ENCODE results near the gene SIM2.

SIM2 gene

GRCh38 chr21:36713746-36714145, 14.8 kb downstream of the SIM2 start:
- no peak for DNase-seq (ENCODE audit: low read depth in 2 of 2, low spot score in 1 of 2)

GRCh38 chr21:36716387-36716786, 17.5 kb downstream of the SIM2 start:
- no peak for DNase-seq (ENCODE audit: low read depth in 2 of 2, low spot score in 1 of 2)

DNA sequence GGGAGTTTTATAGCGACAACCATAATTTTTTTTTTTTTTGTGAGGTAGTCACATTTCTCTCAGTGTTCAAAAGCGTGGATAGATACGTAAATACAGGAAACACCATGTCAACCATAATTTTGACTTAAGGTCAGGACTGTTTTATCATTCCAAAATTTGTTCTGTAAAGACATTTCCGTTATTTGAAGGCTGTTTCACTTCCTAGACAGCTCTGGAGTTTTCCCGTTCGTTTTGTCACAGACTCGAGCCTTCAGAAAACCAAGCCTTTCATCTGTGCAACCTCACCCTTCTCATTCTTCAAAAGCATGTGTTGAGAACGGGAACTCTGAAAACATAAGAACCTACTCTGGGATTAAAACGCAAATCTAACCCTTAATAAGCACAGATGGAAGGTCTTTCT, 17.9 kb downstream of the SIM2 start:
- DNase-seq (ENCODE audit: low read depth in 2 of 2, low spot score in 1 of 2), result no peak

- DNase-seq (ENCODE audit: low read depth in 2 of 2, low spot score in 1 of 2), result no peak
Measured at GRCh38 chr21:36717976-36718375, 19.1 kb downstream of the SIM2 start.

DNA sequence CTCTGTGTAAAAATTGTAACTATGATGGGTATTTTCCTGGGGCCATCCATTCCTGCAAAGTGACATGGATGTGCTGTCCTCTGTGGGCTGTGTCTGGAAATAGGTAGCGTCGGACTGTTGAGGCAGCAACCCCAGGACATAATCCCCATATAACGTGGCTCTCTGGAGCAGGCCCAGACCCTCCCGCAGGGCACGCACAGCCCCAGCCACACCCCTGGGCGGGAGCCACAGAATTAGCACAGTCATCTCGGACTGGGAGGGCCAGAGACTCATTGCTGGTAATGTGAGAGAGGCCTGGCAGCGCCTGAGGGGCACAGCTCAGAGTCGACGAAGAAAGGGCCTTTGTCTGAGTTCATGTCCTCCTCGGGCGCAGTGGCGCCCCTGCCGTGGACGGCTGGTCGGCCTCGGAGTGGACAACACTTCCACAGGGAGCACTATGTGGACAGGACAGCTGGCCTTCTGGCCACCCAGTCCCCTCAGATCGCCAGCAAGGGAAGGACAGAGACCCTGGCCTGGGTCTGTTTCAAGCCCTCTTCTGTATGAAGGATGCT, 20.1 kb downstream of the SIM2 start:
- no peak for DNase-seq (ENCODE audit: low read depth in 2 of 2, low spot score in 1 of 2)

DNA sequence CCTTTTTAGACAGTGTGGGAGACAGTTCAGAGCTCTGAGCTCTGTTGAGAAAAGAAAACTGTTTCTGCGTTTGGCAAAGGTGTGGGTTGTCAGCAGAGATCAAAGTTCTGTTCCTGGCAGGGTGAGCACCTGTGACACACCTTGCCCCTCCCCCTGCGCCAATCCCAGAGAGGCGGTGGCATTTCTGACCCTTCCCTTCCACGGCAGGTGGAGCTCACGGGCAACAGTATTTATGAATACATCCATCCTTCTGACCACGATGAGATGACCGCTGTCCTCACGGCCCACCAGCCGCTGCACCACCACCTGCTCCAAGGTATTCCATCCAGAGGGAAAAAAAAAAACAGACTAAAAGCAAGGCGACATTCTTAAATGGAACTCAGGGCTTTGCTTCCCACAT, 20.7 kb downstream of the SIM2 start:
- no peak for DNase-seq (ENCODE audit: low read depth in 2 of 2, low spot score in 1 of 2)

- DNase-seq (ENCODE audit: low read depth in 2 of 2, low spot score in 1 of 2), result no peak
Measured at GRCh38 chr21:36721817-36722216, 22.9 kb downstream of the SIM2 start.

- DNase-seq (ENCODE audit: low read depth in 2 of 2, low spot score in 1 of 2), result no peak
Measured at GRCh38 chr21:36722370-36723368, 23.8 kb downstream of the SIM2 start.

GRCh38 chr21:36723371-36723881, 24.5 kb downstream of the SIM2 start:
- DNase-seq (ENCODE audit: low read depth in 2 of 2, low spot score in 1 of 2), result no peak

DNA sequence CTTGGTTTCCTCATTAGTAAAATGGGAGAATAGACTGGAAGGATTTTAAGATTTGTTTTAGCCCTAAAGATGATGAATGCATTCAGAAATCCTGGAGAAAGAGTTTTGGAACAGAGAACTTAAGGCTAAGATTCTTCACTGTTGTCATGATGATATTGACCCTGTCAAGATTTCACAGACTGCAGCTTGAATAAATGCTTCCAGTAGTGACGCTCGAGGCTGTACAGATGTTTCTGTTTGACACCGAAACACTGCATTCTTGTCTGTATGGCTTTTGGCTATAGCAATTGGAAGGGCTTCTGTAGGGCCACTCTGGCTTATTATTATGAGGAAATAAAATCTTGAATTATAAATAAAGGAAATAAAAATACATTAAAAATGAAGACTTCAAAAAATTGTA, 25.7 kb downstream of the SIM2 start:
- DNase-seq (ENCODE audit: low read depth in 2 of 2, low spot score in 1 of 2), result no peak

DNA sequence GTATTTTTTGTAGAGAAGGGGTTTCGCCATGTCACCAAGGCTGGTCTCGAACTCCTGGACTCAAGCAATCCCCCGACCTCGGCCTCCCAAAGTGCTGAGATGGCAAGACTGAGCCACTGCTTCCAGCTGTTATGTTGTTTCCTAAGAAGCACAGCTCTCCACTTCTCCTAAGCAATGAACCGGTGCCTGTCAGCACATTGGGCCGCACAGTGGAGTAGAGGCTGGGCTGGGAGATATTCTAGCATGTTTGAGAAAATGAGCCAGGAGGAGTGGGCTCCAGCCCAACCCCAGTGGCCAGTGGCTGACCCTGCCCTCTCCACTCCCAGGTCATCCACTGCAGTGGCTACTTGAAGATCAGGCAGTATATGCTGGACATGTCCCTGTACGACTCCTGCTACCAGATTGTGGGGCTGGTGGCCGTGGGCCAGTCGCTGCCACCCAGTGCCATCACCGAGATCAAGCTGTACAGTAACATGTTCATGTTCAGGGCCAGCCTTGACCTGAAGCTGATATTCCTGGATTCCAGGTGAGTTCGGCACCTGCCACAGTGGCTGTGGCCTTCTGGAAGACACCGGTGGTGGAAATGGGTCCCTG, 27.0 kb downstream of the SIM2 start:
- no peak for DNase-seq (ENCODE audit: low read depth in 2 of 2, low spot score in 1 of 2)

- no peak for DNase-seq (ENCODE audit: low read depth in 2 of 2, low spot score in 1 of 2)
Measured at GRCh38 chr21:36727866-36728265, 29.0 kb downstream of the SIM2 start.

GRCh38 chr21:36728371-36729111, 29.6 kb downstream of the SIM2 start:
- DNase-seq (ENCODE audit: low read depth in 2 of 2, low spot score in 1 of 2), result no peak

- DNase-seq (ENCODE audit: low read depth in 2 of 2, low spot score in 1 of 2), result no peak
Measured at GRCh38 chr21:36729310-36729970, 30.5 kb downstream of the SIM2 start.

DNA sequence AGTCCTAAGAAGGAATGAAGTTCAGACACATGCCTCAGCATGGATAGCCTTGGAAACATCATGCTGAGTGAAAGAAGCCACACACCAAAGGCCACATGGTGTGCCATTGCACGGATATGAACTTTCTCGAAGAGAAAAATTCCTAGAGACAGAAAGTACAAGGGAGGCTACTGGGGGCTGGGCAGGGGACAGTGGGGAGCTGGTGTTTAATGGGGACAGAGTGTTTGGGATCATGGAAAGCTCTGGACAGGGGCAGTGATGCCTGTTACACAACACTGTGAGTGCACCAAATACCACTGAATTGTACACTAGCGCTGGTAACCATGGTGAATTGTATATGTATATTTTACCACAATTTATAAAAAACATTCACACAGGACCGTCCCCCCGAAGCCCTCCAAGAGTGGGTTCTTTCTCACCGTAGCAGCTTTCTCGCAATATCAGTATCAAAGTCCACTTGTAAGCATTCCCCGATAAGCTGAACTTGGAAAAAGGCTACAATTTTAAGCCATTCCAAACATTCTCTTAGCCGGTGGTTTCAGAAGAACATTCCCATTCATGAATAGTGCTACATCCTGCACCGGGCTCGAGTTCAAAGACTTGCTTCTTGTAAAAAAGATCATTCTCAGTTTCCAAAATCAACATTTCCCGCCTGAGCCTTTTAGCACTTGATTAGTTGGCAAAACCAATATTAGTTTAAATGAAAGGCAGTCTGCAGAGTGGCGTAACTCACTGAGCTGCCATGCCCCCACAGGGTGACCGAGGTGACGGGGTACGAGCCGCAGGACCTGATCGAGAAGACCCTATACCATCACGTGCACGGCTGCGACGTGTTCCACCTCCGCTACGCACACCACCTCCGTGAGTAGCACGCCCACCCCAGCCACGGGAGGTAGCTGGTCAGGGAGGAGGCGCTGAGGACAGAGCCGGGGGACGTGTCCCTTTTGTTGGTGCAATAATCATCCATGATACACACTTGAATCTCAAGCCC, 31.7 kb downstream of the SIM2 start:
- no peak for DNase-seq (ENCODE audit: low read depth in 2 of 2, low spot score in 1 of 2)

- no peak for DNase-seq (ENCODE audit: low read depth in 2 of 2, low spot score in 1 of 2)
Measured at GRCh38 chr21:36732217-36732616, 33.3 kb downstream of the SIM2 start.

GRCh38 chr21:36732761-36733160, 33.8 kb downstream of the SIM2 start:
- DNase-seq (ENCODE audit: low read depth in 2 of 2, low spot score in 1 of 2), result no peak

GRCh38 chr21:36733857-36734256, 34.9 kb downstream of the SIM2 start:
- no peak for DNase-seq (ENCODE audit: low read depth in 2 of 2, low spot score in 1 of 2)

- no peak for DNase-seq (ENCODE audit: low read depth in 2 of 2, low spot score in 1 of 2)
Measured at GRCh38 chr21:36734367-36735200, 35.7 kb downstream of the SIM2 start.
